Stimulated activated CD8-positive, alpha-beta memory T cell treated with anti-CD3 and anti-CD28 coated beads, Interleukin-4, amount 100 ng/mL, for 1 hour (primary cell): ENCODE results near the gene PAK4.
"Not testable (repeated sequence)": the region's sequence is repeated elsewhere in the genome, so short reads cannot be mapped to it uniquely, and the experiment has no call there.

Experiments used
- DNase-seq, 2 donors: peaks; one replicate each; pipeline ENCODE4 v3.0.0-alpha.2; 2020; ENCODE audit warnings: low read depth in 2 of 2, low spot score in 1 of 2

PAK4 gene

DNA sequence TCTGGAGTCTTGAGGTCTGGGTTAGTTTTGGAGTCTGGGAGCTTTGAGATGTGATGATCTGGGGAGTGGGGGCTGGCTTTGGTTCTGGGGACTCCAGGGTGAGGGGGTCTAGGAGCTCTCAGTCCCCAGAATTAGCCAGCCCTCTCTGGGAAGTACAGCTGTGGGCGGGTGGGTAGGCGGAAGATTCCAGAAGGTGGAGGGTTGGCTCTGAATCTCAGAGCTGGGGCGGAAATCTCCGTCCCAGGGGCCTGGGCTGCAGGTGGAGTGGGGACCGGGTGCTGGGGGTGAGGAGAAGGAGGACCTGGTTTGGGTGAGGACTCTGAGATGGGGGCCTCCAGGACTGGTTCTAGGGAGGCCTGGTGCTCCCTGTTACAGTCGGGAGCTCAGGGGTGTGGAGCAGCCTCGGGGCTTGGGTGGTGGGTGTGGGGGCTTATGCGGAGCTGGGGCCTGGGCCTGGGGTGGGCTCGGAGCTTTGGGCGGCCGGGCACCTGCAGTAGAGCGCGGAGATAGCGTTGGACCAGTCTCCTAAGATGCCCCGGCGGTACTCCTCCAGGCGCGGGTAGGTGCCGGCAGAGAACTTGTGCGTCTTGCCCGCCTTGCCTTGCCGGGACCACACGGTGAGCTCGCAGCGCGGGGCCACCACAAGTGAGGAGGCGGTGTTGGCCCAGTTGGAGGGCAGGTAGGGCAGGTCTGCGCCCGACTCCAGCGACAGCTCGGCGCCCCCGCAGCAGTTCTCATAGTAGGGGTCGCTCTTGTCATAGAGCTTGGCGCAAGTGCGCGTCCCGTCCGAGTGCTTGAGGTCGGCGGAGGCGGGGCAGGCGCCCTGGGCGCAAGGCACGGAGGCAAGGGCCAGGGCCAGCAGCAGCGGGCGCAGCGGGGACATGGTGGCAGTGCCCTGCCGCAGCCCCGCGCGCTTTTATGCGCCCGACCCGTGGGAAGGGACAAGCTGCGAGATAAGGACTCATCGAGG is 78.1 kb downstream of the PAK4 start, which contains the start of gene SYCN:
SYCN (minus strand) TSS at position 892 of the 970 bp plus-strand sequence; CDS start at position 883, 9 bp downstream.
- no peak for DNase-seq

DNA sequence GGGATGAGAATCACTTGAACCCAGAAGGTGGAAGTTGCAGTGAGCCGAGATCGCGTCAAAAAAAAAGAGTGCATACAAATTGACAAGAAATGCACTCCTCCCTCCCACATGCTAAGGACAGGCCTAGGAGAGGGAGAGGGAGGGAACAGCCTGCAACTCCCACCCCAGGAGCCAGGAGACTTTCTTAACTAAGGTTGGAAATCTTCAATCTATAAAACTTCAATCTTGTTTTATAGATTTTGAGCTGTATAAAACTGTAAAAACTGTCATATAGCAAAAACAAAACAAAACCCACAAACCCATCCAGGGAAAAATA is 79.8 kb downstream of the PAK4 start:
- DNase-seq = no peak

DNA sequence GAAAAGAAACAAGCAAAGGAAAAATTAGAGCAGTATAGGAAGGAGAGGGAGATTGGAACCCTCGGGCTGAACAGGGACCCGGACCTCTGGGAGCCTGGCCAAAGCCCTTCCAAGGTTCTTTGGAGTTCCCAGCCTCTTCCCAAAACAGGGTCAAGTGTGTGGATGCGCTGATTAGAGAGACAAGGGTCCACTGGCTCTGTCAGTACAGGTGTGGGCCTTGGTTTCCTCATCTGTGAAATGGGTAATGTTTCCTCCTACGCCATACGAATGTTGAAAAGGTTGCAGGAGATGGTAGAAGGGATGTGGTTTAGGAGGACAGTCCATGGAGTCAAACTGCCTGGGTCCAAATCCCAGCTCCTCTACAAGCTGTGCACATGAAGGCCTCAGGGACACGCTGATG is 80.5 kb downstream of the PAK4 start:
- no peak for DNase-seq

DNA sequence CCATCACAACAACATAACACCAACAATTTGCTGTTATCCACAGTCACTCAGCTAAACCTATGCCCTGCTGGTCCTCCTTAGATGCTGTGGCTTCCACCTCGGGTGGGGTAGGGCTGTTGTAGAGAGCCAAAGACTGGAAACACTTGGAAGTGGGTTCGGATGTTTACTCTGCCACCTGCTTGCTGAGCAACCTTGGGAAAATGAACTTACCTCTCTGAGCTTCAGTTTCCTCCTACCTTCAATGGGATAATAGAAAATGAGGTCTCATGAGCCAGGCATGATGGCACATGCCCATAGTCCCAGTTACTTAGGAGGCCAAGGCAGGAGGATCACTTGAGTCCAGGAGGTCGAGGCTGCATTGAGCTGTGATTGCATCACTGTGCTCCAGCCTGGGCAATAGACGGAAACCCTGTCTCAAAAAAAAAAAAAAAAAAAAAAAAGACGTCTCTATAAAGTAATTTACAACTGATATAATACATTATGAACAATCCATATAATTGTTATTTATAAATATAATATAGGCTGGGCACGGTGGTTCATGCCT is 81.8 kb downstream of the PAK4 start:
- DNase-seq = no peak

DNA sequence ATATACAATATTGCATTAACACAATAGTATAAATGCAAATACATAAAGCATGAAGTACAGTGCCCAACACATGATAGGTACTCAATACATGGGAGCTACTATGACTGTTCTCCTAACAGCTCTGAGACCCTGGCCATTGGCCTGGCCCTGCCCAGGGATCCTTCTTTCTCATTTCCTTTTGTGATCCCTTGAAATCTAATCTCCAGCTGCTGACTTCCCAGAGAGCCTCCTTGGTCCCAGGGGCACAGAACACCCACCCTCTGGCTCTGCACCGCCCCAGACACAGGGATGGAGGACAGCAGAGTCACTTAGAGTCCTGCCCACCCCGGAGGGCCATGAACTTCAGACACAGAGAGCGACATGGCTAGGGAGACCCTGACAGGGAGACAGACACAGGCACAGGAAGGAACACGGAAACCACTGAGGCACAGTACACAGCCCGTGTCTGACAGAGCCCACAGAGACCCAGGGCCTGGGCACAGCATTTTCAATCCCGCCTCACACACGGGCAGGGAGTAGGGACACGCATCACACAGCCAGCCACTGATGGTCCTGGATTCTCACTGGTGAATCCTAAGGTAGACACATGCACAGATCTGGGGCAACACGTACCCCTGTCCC is 82.7 kb downstream of the PAK4 start:
- no peak for DNase-seq

DNA sequence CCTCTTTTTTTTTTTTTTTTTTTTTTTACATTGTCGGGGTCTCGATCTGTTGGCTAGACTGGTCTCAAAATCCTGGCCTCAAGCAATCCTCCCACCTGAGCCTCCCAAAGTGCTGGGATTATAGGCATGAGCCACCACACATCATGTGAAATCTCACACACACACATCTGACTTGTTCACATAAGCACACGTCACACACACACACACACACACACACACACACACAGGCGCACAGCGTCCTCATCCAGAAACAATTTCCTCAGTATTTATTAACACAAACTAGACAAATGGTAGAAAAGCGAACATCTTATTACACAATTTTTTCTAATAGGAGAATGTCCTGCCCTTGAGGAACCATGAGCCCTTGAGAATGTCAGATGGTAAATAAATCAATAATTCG is 83.6 kb downstream of the PAK4 start:
- no peak for DNase-seq

DNA sequence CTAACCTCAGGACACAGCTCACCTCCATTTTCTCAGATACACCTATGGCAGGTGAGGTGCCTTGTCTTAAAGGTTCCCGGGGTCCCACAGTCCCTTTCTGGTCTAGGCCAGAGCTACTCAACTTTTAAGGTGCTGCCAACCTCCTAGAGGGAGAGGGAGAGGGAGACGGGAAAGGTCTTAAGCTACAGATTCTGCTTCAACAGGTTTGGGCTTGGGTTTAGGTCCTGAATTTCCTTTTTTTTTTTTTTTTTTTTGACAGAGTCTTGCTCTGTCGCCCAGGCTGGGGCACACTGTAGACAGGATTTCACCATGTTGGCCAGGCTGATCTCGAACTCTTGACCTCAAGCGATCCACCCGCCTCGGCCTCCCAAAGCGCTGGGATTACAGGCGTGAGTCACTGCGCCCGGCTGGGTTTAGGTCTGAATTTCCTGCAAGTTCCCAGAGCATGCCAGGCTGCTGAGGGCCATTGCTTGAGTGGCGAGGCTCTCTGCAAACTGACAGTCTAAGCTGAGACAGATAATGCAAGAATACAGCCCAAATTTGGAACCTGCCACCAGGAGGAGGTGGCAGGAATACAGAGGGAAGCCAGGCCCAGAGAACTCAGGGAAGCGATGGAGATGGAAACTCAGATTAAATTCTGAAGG is 86.3 kb downstream of the PAK4 start:
- DNase-seq = no peak

DNA sequence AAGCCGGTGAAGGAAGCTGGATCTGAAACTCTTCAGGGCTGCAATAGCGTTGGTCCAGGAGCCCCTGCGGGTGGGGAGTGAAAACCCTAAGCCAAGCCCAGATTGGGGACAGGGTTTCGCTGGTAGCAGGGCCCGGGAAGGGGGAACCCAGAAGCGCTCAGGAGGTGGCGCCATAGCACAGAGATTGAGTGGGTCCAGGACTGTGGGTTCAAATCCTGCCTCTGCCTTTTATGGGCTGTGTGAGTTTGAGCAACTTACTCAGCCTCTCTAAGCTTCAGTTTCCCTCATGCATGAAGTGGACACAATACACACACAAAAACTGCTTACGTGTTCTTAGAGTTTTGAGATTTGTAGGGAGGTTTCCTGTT is 86.8 kb downstream of the PAK4 start:
- peak; percentile 5 to 34 for DNase-seq

DNA sequence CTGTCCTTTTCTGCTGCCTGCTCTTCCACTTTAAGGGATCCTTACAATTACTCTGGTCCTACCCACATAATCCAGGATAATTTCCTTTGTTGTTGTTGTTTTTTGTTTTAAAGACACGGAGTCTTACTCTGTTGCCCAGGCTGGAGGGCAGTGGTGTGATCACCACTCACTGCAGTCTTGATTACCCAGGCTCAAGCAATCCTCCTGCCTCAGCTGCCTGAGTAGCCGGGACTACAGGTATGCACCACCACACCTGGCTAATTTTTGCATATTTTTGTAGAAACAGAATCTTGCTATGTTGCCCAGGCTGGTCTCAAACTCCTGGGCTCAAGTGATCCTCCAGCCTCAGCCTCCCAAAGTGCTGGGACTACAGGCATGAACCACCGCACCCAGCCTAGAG is 89.7 kb downstream of the PAK4 start:
- not testable (repeated sequence) for DNase-seq

DNA sequence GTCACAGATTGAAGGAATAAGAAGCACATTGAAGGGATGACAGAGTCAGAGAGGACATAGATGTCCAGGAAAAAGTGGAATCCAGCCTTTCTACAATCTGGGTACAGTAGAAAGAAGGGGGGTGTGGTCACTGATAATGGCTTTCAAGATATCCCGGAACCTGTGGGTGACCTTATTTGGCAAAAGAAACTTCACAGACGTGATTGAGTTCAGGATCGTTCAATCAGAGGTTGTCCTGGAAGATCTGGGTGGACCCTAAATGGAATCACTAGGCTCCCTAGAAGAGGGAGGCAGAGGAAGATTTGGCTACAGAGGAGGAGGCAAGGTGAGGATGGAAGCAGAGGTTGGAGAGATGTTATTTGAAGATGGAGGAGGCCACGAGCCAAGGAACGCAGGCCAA is 91.5 kb downstream of the PAK4 start:
- DNase-seq = no peak

DNA sequence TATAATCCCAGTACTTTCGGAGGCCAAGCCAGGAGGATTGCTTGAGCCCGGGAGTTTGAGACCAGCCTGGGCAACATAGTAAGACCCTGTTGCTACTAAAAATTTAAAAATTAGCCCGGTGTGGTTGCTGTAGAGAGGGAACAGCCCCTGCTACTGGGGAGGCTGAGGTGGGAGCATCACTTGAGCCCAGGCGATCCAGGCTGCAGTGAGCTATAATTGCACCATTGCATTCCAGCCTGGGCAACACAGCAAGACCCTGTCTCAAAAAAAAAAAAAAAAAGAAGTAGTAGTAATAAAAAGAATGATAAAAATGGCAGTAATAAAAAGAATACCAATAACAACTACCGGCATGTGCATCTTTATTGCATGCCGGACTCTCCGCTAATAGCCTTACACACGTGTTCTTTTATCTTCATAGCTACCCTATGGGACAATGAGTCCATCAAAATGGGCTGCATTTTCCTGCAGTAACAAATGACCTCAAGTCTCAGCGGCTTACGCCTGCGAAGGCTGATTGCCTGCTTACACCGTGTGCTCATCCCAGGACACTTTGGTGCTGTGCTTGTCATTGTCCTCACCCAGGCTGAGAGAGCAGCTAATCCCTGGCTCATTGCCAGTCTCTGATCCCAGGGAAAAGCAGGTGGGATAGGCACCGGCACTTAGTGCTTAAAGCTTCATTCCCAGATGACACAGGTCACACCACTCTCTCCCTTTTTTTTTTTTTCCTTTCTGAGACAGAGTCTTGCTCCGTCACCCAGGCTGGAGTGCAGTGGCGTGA is 92.8 kb downstream of the PAK4 start:
- no peak for DNase-seq

DNA sequence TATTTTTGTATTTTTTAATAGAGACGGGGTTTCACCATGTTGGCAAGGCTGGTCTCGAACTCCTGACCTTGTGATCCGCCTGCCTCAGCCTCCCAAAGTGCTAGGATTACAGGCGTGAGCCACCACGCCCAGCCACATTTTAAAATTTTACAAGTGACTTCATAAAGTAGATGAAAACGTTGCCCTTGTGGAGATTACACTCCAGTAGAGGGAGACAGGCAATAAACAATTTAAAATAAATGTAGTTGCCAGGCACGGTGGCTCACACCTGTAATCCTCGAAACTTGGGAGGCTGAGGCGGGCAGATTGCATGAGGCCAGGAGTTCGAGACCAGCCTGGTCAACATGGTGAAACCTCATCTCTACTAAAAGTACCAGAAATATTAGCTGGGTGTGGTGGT is 93.5 kb downstream of the PAK4 start:
- DNase-seq = not testable (repeated sequence)

DNA sequence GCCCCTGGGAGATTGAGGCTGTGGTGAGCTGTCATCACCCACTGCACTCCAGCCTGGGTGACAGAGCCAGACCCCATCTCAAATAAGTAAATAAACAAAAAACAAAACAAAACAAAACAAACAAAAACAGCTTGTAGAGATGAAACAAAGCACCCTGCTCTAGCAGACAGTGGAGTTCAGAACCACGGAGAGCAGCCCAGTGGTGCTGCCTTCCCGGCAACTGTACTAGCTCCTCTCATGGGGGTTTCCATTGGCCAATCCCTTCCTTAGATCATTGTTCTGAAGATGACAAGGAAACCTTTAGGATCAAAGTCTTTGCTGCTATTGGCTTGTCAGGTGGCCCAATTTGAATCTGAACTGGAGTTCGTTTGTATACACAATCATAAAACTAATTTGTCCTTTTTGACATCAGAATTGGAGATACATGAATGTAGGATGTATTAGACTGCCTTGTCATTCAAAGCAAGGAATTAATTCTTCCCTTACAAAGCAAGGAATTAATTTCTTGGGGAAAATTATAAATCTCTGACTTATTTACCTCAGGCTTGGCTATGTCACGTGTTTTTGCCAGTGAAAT is 98.2 kb downstream of the PAK4 start:
- DNase-seq = no peak

DNA sequence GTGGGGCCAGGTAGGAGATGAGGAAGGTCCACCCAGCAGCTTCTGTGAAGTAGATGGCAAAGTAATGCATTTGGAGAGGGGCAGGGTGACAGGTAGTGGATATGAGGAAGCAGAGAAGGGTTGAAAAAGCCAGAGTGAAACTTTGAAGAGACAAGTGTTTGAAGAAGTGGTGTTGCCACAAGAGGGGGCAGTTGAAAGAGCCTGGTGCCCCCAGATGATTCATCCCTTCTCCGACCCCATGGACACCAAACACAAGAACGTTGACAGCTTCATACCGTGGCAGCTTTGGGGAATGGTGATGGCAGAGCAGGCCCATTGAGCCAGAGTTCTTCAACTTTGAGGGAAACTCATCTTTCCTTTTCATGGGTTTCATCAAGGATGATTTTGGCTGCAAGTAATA is 99.3 kb downstream of the PAK4 start:
- DNase-seq = no peak
